Measurements from ENCODE around the gene NAAA. TPM values are rescaled to one million over a fixed set of nuclear protein-coding genes. Genes with fewer than 3 reads are reported as not detected.

NAAA gene
- total RNA-seq, 1 experiment from 2014 or later, result 8.3 TPM

DNA sequence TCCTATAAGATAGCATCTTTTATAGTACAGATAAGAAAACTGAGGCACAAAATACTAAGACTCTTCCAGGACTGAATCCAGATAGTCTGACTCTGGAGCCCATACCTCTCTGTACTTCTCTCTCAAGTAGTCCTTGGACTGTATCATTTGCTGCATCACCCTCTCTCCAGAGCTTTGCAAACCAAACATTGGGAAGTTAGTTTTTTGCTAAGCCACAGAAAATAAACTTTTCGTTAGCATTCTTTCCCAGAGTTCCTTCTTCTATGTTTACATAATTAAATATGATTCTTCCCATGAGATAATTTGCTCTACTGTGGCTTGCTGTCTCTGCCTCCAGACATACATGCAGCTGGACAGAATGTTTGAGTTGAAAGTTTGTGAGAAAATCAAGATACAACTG, 60.5 kb downstream of the NAAA start:
- DNase-seq (ENCODE audit: low read depth), result no peak
- in situ Hi-C loops (cut with HindIII; ENCODE audit: low pct_unique_long_range_greater_than_20kb, low sequenced_read_pairs), result no loop called here

DNA sequence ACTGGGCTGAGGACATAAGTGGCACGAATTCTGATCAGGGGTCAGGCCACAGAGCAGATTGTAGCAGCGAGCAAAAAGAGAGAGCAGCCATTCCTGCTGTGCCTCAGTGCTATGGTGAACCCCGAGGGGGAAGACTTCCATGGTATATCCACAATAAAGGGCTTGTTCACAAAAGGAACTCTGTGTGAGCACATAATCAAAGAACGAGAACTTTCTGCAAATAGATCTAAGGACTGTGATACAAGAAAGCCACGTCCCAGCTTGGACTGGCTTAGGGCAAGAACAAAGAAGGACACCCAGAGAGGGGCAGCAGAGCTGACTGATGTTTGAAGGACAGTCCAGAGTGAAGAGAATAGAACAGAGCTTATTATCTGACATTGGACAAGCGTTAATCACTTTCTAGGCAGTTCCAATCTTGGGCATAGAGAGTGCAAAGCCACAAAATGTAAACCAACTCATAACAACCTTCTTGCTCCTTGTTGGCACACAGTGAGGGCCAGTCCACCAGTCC, 62.5 kb downstream of the NAAA start:
- in situ Hi-C loops (cut with HindIII; ENCODE audit: low pct_unique_long_range_greater_than_20kb, low sequenced_read_pairs), result no loop called here
- no peak for DNase-seq (ENCODE audit: low read depth)

DNA sequence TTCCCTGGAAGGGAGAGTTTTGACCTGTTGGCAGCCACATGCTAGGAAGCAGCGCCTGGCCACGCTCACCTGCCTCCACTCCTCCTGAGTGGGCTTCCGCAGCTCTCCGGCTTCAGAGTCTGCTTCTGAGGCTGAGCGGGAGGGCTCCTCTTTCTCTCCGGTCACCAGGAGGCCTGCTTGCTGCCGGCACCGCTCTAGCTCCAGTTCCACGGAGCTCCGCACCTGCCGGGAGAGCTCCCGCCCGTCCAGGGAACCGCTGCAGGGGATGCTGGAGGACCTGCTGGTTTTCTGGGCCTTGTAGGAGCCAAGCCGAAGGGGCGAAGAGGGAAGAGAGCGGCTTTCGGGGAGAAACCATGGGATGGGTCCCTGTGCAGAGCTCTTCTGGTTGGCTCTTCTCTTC, 64.6 kb downstream of the NAAA start:
- DNase-seq (ENCODE audit: low read depth), result no peak
- in situ Hi-C loops (cut with HindIII; ENCODE audit: low pct_unique_long_range_greater_than_20kb, low sequenced_read_pairs), result no loop called here

DNA sequence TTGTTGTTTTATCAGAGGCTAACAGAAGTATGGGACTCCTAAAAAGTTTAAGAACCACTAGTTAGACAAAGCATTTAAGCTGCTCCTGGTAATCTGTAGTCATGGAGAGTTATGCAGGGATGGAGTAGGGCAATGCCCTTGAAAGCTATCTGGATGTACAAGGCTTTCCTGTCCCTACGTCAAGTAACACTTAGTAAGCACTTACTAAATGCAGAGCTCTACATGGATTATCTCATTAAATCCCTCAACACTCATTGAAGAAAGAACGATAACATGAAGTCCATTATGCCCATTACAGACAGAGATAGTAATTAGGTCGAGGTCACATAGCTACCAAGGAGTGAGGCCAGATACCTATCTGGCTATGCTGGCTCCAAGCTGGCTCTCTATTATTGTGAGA, 71.7 kb downstream of the NAAA start:
- in situ Hi-C loops (cut with HindIII; ENCODE audit: low pct_unique_long_range_greater_than_20kb, low sequenced_read_pairs), result no loop called here
- DNase-seq (ENCODE audit: low read depth), result no peak

DNA sequence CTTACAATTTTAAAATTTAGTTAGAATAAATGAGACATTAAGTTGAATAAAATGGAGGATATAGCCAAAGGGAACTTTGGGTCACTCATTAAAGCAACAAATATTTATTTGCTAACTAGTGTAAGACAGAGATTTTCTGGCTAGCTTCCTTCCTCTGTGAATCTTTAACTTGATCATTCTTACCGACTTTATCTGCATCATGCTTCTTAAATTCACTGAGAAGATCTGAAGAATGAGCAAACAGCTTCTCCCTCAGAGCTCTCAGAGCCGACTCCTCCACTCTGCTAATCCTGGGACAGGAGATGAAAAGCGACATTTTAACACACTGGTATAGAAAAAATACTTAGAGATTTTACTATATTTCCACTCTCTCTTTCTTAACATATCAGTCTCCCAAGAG, 73.7 kb downstream of the NAAA start:
- no peak for DNase-seq (ENCODE audit: low read depth)
- in situ Hi-C loops (cut with HindIII; ENCODE audit: low pct_unique_long_range_greater_than_20kb, low sequenced_read_pairs), result no loop called here

Other genes starting within 250 kb of the NAAA start
- 25.5 and 28.1 TPM in 2 replicates for gene USO1, start 216.4 kb downstream of the NAAA start, total RNA-seq (2014; rRNA removed; shearing (Covaris generic); ENCODE audit: low replicate concordance)
- not detected in 2 replicates for gene PPEF2, start 38.6 kb downstream of the NAAA start, total RNA-seq (2014; rRNA removed; shearing (Covaris generic); ENCODE audit: low replicate concordance)
- 14.9 and 22.1 TPM in 2 replicates for gene SDAD1, start 49.9 kb upstream of the NAAA start, total RNA-seq (2014; rRNA removed; shearing (Covaris generic); ENCODE audit: low replicate concordance)
- gene CXCL9, start 66.5 kb upstream of the NAAA start, total RNA-seq (2014; rRNA removed; shearing (Covaris generic); ENCODE audit: low replicate concordance), result not detected in 2 replicates
- gene CXCL10, start 82.5 kb upstream of the NAAA start, total RNA-seq (2014; rRNA removed; shearing (Covaris generic); ENCODE audit: low replicate concordance), result 0.52 TPM in 1 of 2 replicates, not detected in the other
- not detected in 2 replicates for gene CXCL11, start 95.1 kb upstream of the NAAA start, total RNA-seq (2014; rRNA removed; shearing (Covaris generic); ENCODE audit: low replicate concordance)
- gene ART3, start 133.7 kb upstream of the NAAA start, total RNA-seq (2014; rRNA removed; shearing (Covaris generic); ENCODE audit: low replicate concordance), result not detected in 2 replicates
- gene NUP54, start 207.4 kb upstream of the NAAA start, total RNA-seq (2014; rRNA removed; shearing (Covaris generic); ENCODE audit: low replicate concordance), result 38.6 and 51.8 TPM in 2 replicates